ENCODE measurements around the gene MYRF. TPM values are rescaled to one million over a fixed set of nuclear protein-coding genes. Genes with fewer than 3 reads are reported as not detected.
A peak's percentile ranks its signal among the peaks of the same experiment; 100 is the strongest.

Gene MYRF
- total RNA-seq, 1 donor from 2014 or later = 117 TPM

- Mint-ChIP-seq H3K4me1 (ENCODE audit: low read depth) (peaks cover 12% of the 10 kb centered on the region), H3K9me3 (ENCODE audit: low read depth) (no peaks in the 10 kb centered on the region), H3K27ac (no peak overlapping the region), H3K4me3 (ENCODE audit: low read depth) (no peak overlapping the region), H3K27me3 (no peaks in the 10 kb centered on the region), H3K36me3 (ENCODE audit: insufficient read depth) (peaks cover 28% of the 10 kb centered on the region)
- TF ChIP-seq CTCF (IDR thresholded peaks at IDR 0.05; ENCODE audit: unreplicated experiment) = no peak
- DNase-seq (ENCODE audit: low spot score, unreplicated experiment) = no peak
Observed at GRCh38 chr11:61812736-61813411, 60.4 kb downstream of the MYRF start.

- Mint-ChIP-seq H3K27ac (peak overlapping the region; percentile 98), H3K36me3 (ENCODE audit: insufficient read depth) (peaks cover 21% of the 10 kb centered on the region), H3K27me3 (no peaks in the 10 kb centered on the region), H3K4me1 (ENCODE audit: low read depth) (peaks cover 13% of the 10 kb centered on the region), H3K4me3 (ENCODE audit: low read depth) (peak overlapping the region; percentile 97), H3K9me3 (ENCODE audit: low read depth) (no peaks in the 10 kb centered on the region)
- TF ChIP-seq CTCF (IDR thresholded peaks at IDR 0.05; ENCODE audit: unreplicated experiment) = no peak
- no peak for DNase-seq (ENCODE audit: low spot score, unreplicated experiment)
Observed at GRCh38 chr11:61814247-61814957, 62.0 kb downstream of the MYRF start.

- peak; percentile 94 for DNase-seq (ENCODE audit: low spot score, unreplicated experiment)
- H3K4me1 Mint-ChIP-seq (ENCODE audit: low read depth) = peaks cover 13% of the 10 kb centered on the region
- peak overlapping the region; percentile 97 for H3K4me3 Mint-ChIP-seq (ENCODE audit: low read depth)
- no peaks in the 10 kb centered on the region for H3K9me3 Mint-ChIP-seq (ENCODE audit: low read depth)
- no peak for TF ChIP-seq CTCF (IDR thresholded peaks at IDR 0.05; ENCODE audit: unreplicated experiment)
- no peaks in the 10 kb centered on the region for H3K27me3 Mint-ChIP-seq
- H3K27ac Mint-ChIP-seq = peak overlapping the region; percentile 98
- H3K36me3 Mint-ChIP-seq (ENCODE audit: insufficient read depth) = peaks cover 18% of the 10 kb centered on the region
Observed at GRCh38 chr11:61814958-61815789, 62.7 kb downstream of the MYRF start.

- Mint-ChIP-seq H3K4me3 (ENCODE audit: low read depth) (peak overlapping the region; percentile 97), H3K4me1 (ENCODE audit: low read depth) (peaks cover 13% of the 10 kb centered on the region), H3K36me3 (ENCODE audit: insufficient read depth) (peaks cover 18% of the 10 kb centered on the region), H3K9me3 (ENCODE audit: low read depth) (no peaks in the 10 kb centered on the region), H3K27me3 (no peaks in the 10 kb centered on the region), H3K27ac (peak overlapping the region; percentile 98)
- DNase-seq (ENCODE audit: low spot score, unreplicated experiment) = peak; percentile 62
- TF ChIP-seq CTCF (IDR thresholded peaks at IDR 0.05; ENCODE audit: unreplicated experiment) = no peak
Observed at GRCh38 chr11:61815790-61816735, 63.6 kb downstream of the MYRF start.

Data from progenitor cell of endocrine pancreas (in vitro differentiated cells).